ENCODE measurements around the gene LOXHD1. TPM values are rescaled to one million over a fixed set of nuclear protein-coding genes. Genes with fewer than 3 reads are reported as not detected.

Gene LOXHD1
- total and polyA plus RNA-seq, 2 of the 13 experiments (the other 11 are each of a cell fraction or from before 2014, with no cell fraction given): not detected

DNA sequence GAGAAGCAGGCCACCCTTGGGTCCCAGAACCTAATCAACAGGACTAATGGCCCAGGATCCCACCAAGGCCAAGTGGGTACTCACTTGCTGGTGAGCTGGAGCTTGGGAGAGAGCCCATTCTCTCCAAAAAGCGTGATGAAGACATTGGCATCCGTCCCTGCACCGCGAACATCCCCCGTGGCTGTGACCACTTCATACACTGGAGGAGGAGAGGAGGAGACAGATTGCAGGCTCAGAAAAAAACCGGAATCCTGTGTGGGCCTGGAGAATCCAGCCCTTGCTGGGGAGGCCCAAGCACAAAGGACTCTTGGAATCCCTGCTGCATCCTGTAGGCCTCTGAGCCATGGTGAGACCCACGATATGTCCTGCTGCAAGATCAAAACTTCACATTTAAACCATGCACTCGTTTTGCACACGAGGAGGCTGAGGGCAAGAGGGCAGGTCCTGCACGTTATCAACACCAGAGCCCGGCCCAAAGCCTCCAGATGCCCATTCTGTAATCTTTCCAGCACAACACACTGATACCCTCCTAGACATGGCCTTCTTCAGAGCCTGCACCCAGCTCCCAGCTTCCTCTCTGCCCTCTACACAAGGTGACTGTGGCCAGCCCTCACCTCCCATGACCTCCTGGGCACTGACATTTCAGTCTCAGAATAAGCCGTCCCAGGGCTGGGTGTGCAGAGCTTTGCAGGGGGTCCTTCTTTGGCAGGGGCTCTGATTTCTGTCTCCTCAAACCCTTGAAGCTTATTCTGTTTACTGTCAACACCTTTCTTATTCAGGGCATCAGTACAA lies 7.8 kb downstream of the LOXHD1 start:
- in situ Hi-C loops (cut with HindIII; ENCODE audit: extremely low pct_ligation_motif_present, low pct_unique_long_range_greater_than_20kb) (no loop called here), intact Hi-C loops (cut with micrococcal nuclease; ENCODE audit: unreplicated experiment) (no loop called here)
- no peaks in the 10 kb centered on the region for H3K9me3 ChIP-seq (ENCODE audit: low read length)
- ATAC-seq: no peak
- H3K79me2 ChIP-seq (ENCODE audit: insufficient read depth, low read length): no peaks in the 10 kb centered on the region
- TF ChIP-seq ZNF292 (CRISPR knock-in tag; IDR thresholded peaks at IDR 0.05; ENCODE audit: borderline replicate concordance, low read depth) (no peak), EHMT2 (IDR thresholded peaks at IDR 0.05; ENCODE audit: borderline replicate concordance, low read depth, low read length) (no peak), SALL1 (CRISPR knock-in tag; IDR thresholded peaks at IDR 0.05) (no peak), SMAD3 (CRISPR knock-in tag; IDR thresholded peaks at IDR 0.05) (no peak), ZFY (CRISPR knock-in tag; IDR thresholded peaks at IDR 0.05) (no peak), ZNF160 (CRISPR knock-in tag; IDR thresholded peaks at IDR 0.05) (no peak), SYNCRIP (IDR thresholded peaks at IDR 0.05; ENCODE audit: insufficient read depth, low read depth, low read length) (no peak), ZNF230 (CRISPR knock-in tag; IDR thresholded peaks at IDR 0.05) (no peak), CCAR2 (optimal IDR thresholded peaks at IDR 0.05; ENCODE audit: low read depth, low read length) (no peak), FOXP1 (IDR thresholded peaks at IDR 0.05) (no peak), FOXP1 (CRISPR knock-in tag; IDR thresholded peaks at IDR 0.05) (no peak)
- TF ChIP-seq, protein P1, sequence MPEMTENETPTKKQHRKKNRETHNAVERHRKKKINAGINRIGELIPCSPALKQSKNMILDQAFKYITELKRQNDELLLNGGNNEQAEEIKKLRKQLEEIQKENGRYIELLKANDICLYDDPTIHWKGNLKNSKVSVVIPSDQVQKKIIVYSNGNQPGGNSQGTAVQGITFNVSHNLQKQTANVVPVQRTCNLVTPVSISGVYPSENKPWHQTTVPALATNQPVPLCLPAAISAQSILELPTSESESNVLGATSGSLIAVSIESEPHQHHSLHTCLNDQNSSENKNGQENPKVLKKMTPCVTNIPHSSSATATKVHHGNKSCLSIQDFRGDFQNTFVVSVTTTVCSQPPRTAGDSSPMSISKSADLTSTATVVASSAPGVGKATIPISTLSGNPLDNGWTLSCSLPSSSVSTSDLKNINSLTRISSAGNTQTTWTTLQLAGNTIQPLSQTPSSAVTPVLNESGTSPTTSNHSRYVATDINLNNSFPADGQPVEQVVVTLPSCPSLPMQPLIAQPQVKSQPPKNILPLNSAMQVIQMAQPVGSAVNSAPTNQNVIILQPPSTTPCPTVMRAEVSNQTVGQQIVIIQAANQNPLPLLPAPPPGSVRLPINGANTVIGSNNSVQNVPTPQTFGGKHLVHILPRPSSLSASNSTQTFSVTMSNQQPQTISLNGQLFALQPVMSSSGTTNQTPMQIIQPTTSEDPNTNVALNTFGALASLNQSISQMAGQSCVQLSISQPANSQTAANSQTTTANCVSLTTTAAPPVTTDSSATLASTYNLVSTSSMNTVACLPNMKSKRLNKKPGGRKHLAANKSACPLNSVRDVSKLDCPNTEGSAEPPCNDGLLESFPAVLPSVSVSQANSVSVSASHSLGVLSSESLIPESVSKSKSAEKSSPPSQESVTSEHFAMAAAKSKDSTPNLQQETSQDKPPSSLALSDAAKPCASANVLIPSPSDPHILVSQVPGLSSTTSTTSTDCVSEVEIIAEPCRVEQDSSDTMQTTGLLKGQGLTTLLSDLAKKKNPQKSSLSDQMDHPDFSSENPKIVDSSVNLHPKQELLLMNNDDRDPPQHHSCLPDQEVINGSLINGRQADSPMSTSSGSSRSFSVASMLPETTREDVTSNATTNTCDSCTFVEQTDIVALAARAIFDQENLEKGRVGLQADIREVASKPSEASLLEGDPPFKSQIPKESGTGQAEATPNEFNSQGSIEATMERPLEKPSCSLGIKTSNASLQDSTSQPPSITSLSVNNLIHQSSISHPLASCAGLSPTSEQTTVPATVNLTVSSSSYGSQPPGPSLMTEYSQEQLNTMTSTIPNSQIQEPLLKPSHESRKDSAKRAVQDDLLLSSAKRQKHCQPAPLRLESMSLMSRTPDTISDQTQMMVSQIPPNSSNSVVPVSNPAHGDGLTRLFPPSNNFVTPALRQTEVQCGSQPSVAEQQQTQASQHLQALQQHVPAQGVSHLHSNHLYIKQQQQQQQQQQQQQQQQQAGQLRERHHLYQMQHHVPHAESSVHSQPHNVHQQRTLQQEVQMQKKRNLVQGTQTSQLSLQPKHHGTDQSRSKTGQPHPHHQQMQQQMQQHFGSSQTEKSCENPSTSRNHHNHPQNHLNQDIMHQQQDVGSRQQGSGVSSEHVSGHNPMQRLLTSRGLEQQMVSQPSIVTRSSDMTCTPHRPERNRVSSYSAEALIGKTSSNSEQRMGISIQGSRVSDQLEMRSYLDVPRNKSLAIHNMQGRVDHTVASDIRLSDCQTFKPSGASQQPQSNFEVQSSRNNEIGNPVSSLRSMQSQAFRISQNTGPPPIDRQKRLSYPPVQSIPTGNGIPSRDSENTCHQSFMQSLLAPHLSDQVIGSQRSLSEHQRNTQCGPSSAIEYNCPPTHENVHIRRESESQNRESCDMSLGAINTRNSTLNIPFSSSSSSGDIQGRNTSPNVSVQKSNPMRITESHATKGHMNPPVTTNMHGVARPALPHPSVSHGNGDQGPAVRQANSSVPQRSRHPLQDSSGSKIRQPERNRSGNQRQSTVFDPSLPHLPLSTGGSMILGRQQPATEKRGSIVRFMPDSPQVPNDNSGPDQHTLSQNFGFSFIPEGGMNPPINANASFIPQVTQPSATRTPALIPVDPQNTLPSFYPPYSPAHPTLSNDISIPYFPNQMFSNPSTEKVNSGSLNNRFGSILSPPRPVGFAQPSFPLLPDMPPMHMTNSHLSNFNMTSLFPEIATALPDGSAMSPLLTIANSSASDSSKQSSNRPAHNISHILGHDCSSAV (CRISPR knock-in tag; IDR thresholded peaks at IDR 0.05; ENCODE audit: borderline replicate concordance): no peak
- no peaks in the 10 kb centered on the region for H3K4me1 ChIP-seq (ENCODE audit: insufficient read depth, low read length)
- H4K20me1 ChIP-seq (ENCODE audit: insufficient read depth, low read length): no peaks in the 10 kb centered on the region
- no peak for FAIRE-seq
- no peak for DNase-seq (ENCODE audit: low spot score)
- H3K4me2 ChIP-seq (ENCODE audit: low read depth, low read length): no peak overlapping the region
- no peak overlapping the region for H3K9ac ChIP-seq (ENCODE audit: insufficient read depth, low read depth, low read length)
- H3K36me3 ChIP-seq (replicated peaks in 1 of 2; ENCODE audit: control insufficient read depth in 1 of 2, insufficient read depth in 2 of 2, low read length in 2 of 2): no peaks in the 10 kb centered on the region
- H3K27me3 ChIP-seq (ENCODE audit: control insufficient read depth in 1 of 2, insufficient read depth in 2 of 2, low read length in 2 of 2): peaks cover 0 to 39% of the 10 kb centered on the region in 2 experiments; a peak in 3 of 5 replicates
- H2AFZ ChIP-seq (ENCODE audit: low read length): no peak overlapping the region
- H3K4me3 ChIP-seq (replicated peaks in 1 of 3; ENCODE audit: insufficient read depth in 1 of 3, low read depth in 2 of 3, low read length in 3 of 3): no peak overlapping the region
- no TSS peak for BruUV-seq (replicated peaks)
- 0% methylated on average over 8 of the region's 12 CpGs for WGBS (ENCODE audit: low lambda C conversion rate)
- ChIA-PET CTCF (ENCODE audit: low intra/inter-chr PET ratio, low total read pairs) (no interaction called here), POLR2A (no interaction called here)
- no peak overlapping the region for H3K27ac ChIP-seq (ENCODE audit: extremely low read length, insufficient read depth, low read length)
